ENCODE measurements around the gene MED26.

GRCh38 chr19:16601378-16602052 is 26.5 kb downstream of the MED26 start:
- TF ChIP-seq CTCF (IDR thresholded peaks at IDR 0.05; ENCODE audit: control extremely low read depth in 1 of 3, insufficient read depth in 1 of 3, low read depth in 1 of 3, low read length in 3 of 3) (no peak), KDM4A (IDR thresholded peaks at IDR 0.05; ENCODE audit: low read depth, low read length, severe bottlenecking) (no peak)

All from H1 (cell line).